Lung (tissue), 12 donors: ENCODE measurements around the gene ATOH1. TPM values are rescaled to one million over a fixed set of nuclear protein-coding genes. Genes with fewer than 3 reads are reported as not detected.

Experiments used
- ATAC-seq: fragments of 200-7000 bp; cut with Tn5 transposase; one replicate; pipeline ENCODE4 v1.9.1; 2020; ENCODE audit warnings: moderate number of reproducible peaks; ENCODE audit not compliant: insufficient read depth, low FRiP score
- DNase-seq, 3 donors: peaks; one replicate each; pipeline ENCODE4 v3.0.0-alpha.2; 2013 to 2017
- H3K27ac ChIP-seq, 2 donors: one replicate each; pipeline ENCODE4 v1.5.1; 2013; ENCODE audit warnings: mild to moderate bottlenecking in 2 of 2, moderate library complexity in 2 of 2, control low read depth in 1 of 2, inconsistent platforms in 1 of 2, low read depth in 1 of 2, low read length in 1 of 2
- H3K27me3 ChIP-seq, 3 donors: one replicate each; pipeline ENCODE4 v1.5.1; 2013; ENCODE audit warnings: low read length in 2 of 3; ENCODE audit not compliant: control insufficient read depth in 3 of 3, insufficient read depth in 3 of 3
- H3K36me3 ChIP-seq, 4 donors: one replicate each; pipeline ENCODE4 v1.5.1; 2013; ENCODE audit warnings: low read length in 4 of 4, mild to moderate bottlenecking in 1 of 4, moderate library complexity in 1 of 4; ENCODE audit not compliant: control insufficient read depth in 4 of 4, insufficient read depth in 4 of 4
- H3K4me1 ChIP-seq, 5 donors: one replicate each; pipeline ENCODE4 v1.5.1; 2013; ENCODE audit warnings: low read length in 5 of 5, mild to moderate bottlenecking in 2 of 5, moderate library complexity in 1 of 5; ENCODE audit not compliant: control insufficient read depth in 5 of 5, insufficient read depth in 5 of 5
- H3K4me3 ChIP-seq: one replicate; pipeline ENCODE4 v1.5.1; 2013; ENCODE audit warnings: mild to moderate bottlenecking, control low read depth, moderate library complexity
- H3K9ac ChIP-seq, 2 donors: one replicate each; pipeline ENCODE4 v1.5.1; 2013; ENCODE audit warnings: low read length in 2 of 2, control low read depth in 1 of 2; ENCODE audit not compliant: insufficient read depth in 1 of 2
- H3K9me3 ChIP-seq, 4 donors: one replicate each; pipeline ENCODE4 v1.5.1; 2013; ENCODE audit warnings: low read length in 3 of 4, mild to moderate bottlenecking in 1 of 4, moderate library complexity in 1 of 4; ENCODE audit not compliant: control insufficient read depth in 4 of 4, insufficient read depth in 3 of 4
- CTCF ChIP-seq: IDR thresholded peaks from 2 replicates; pipeline ENCODE4 v1.5.1; 2012; ENCODE audit warnings: mild to moderate bottlenecking; ENCODE audit errors: control extremely low read depth, extremely low read depth
- whole genome bisulfite sequencing, 2 donors: extraction: QIAGEN DNeasy Blood & Tissue Kit; methylation state at CpG; one replicate each; pipeline ENCODE4 v1.1.7; 2013; 5-methylcytosine and 5-hydroxymethylcytosine counted together
- polyA plus RNA-seq, 2 donors: library from polyadenylated mRNA; stranded (reverse); fragments of 200-250 nt; gene quantifications; one replicate each; pipeline ENCODE4 v1.2.1, GENCODE V29; 2013
- total RNA-seq, 2 donors: library from RNA; depleted of rRNA in 1 of 2; stranded (reverse); fragments of >200 nt in 1 of 2; gene quantifications; one replicate each; pipeline ENCODE4 v1.2.1, GENCODE V29; 2014 to 2021
- donor health status: control.
- donor health status: control.
- donor health status: Bipolar disorder and iron deficiency.
- donor health status: healthy.
- donor health status: DM: yes; HTN: yes; CAD: no.

The ATOH1 gene
- total and polyA plus RNA-seq, 4 donors, result not detected

- TF ChIP-seq CTCF, result no peak
- ATAC-seq (no peak), DNase-seq (no peak)
- 73 to 89% methylated on average over 1 of the region's 1 CpG for WGBS, 2 donors
- Histone ChIP-seq H3K27ac (no peak overlapping the region), H3K4me3 (no peak overlapping the region), H3K27me3 (peaks cover 3 to 77% (median 68%) of the 10 kb centered on the region in 3 donors), H3K36me3 (no peaks in the 10 kb centered on the region), H3K9me3 (peaks cover 0 to 8% (median 0%) of the 10 kb centered on the region in 4 donors), H3K9ac (no peak overlapping the region), H3K4me1 (peaks cover 0 to 5% (median 0%) of the 10 kb centered on the region in 5 donors)
Measured at GRCh38 chr4:93835929-93836328, 7.4 kb downstream of the ATOH1 start.

- Histone ChIP-seq H3K9me3 (peaks cover 0 to 3% (median 0%) of the 10 kb centered on the region in 4 donors), H3K36me3 (no peaks in the 10 kb centered on the region), H3K27me3 (peaks cover 0 to 42% (median 32%) of the 10 kb centered on the region in 3 donors), H3K4me3 (no peak overlapping the region), H3K4me1 (peaks cover 0 to 2% (median 0%) of the 10 kb centered on the region in 5 donors), H3K27ac (no peak overlapping the region), H3K9ac (no peak overlapping the region)
- DNase-seq, result no peak
- WGBS, 2 donors, result 84 to 91% methylated on average over 4 of the region's 4 CpGs
- no peak for TF ChIP-seq CTCF
- ATAC-seq, result no peak
Measured at GRCh38 chr4:93839704-93840103, 11.2 kb downstream of the ATOH1 start.

GRCh38 chr4:93841803-93842345 lies 13.3 kb downstream of the ATOH1 start:
- no peaks in the 10 kb centered on the region for H3K4me1 ChIP-seq
- H3K27me3 ChIP-seq, result peaks cover 0 to 22% (median 12%) of the 10 kb centered on the region in 3 donors
- no peak for DNase-seq
- no peak overlapping the region for H3K27ac ChIP-seq
- peaks cover 0 to 2% (median 0%) of the 10 kb centered on the region in 4 donors for H3K9me3 ChIP-seq
- no peak overlapping the region for H3K4me3 ChIP-seq
- WGBS, 2 donors, result 72 to 85% methylated on average over 3 of the region's 3 CpGs
- H3K9ac ChIP-seq, result no peak overlapping the region
- ATAC-seq, result no peak
- TF ChIP-seq CTCF, result no peak
- no peaks in the 10 kb centered on the region for H3K36me3 ChIP-seq
